Gastrocnemius medialis (tissue), 4 donors: ENCODE measurements around the gene TMTC2. TPM values are rescaled to one million over a fixed set of nuclear protein-coding genes. Genes with fewer than 3 reads are reported as not detected.

Experiments used
- ATAC-seq, 2 donors: fragments of 150-250 bp; one replicate each; pipeline ENCODE4 v1.9.1; 2016
- DNase-seq, 2 donors: peaks; one replicate each; pipeline ENCODE4 v3.0.0-alpha.2; 2019
- H3K27ac ChIP-seq, 4 donors: fragments of 200-600 bp; sonication (generic); 1 replicate in 1 of 4; 2 replicates in 3 of 4; pipeline ENCODE4 v1.5.1; 2016 to 2018; ENCODE audit warnings: mild to moderate bottlenecking in 2 of 4, moderate library complexity in 1 of 4
- H3K27me3 ChIP-seq, 3 donors: fragments of 200-600 bp; sonication (generic) in 2 of 3; 1 replicate in 1 of 3; 2 replicates in 2 of 3; pipeline versions ENCODE4 v1.5.1 to v1.6.0; 2016 to 2019; ENCODE audit warnings: mild to moderate bottlenecking in 1 of 3, moderate library complexity in 1 of 3
- H3K36me3 ChIP-seq, 2 donors: fragments of 200-600 bp; sonication (generic) in 1 of 2; one replicate each; pipeline ENCODE4 v1.5.1; 2017 to 2018
- H3K4me1 ChIP-seq, 2 donors: fragments of 200-600 bp; sonication (generic) in 1 of 2; one replicate each; pipeline ENCODE4 v1.5.1; 2016 to 2017; ENCODE audit warnings: mild to moderate bottlenecking in 2 of 2
- H3K4me3 ChIP-seq, 4 donors: fragments of 200-600 bp; sonication (generic) in 3 of 4; 1 replicate in 1 of 4; 2 replicates in 3 of 4; pipeline ENCODE4 v1.5.1; 2016 to 2019; ENCODE audit warnings: mild to moderate bottlenecking in 2 of 4
- H3K9me3 ChIP-seq, 3 donors: fragments of 200-600 bp; sonication (generic) in 2 of 3; 1 replicate in 1 of 3; 2 replicates in 2 of 3; pipeline ENCODE4 v1.5.1; 2016 to 2019
- POLR2A ChIP-seq, 2 donors: fragments of 450-650 bp; IDR thresholded peaks; one replicate each; pipeline ENCODE4 v1.6.1; 2017; ENCODE audit warnings: antibody characterized with exemption in 2 of 2, mild to moderate bottlenecking in 2 of 2, moderate library complexity in 2 of 2
- in situ Hi-C, 4 donors: fragments of 200-750 bp; cut with MboI; loops; one replicate each; pipeline versions ENCODE4 v1.15.0 to v1.8.0; 2017; ENCODE audit warnings: low sequenced_read_pairs in 4 of 4
- intact Hi-C: fragments of 100-400 bp; cut with DNase I; formaldehyde crosslinking; loops from one replicate; pipeline ENCODE4 v1.15.1; 2023; ENCODE audit warnings: low total_unique reads
- total RNA-seq, 4 donors: library from RNA; depleted of rRNA; stranded (reverse); fragments of >200 nt; gene quantifications; one replicate each; pipeline versions ENCODE4 v1.1.0 to v1.2.3, GENCODE V29; 2016
- TF ChIP-seq, protein P1 (sequence below), 5 experiments: fragments of 450-650 bp in 3 of 5; fragments of 200-600 bp in 2 of 5; sonication (generic) in 2 of 5; IDR thresholded peaks in 4 of 5; conservative IDR thresholded peaks in 1 of 5; 1 replicate in 4 of 5; 2 replicates in 1 of 5; pipeline ENCODE4 v1.5.1; 2016 to 2019; ENCODE audit warnings: antibody characterized with exemption in 5 of 5, mild to moderate bottlenecking in 3 of 5, moderate library complexity in 3 of 5

The TMTC2 gene
- total RNA-seq, 4 donors from 2014 or later, result 1.6 to 2.5 (median 1.9) TPM

DNA sequence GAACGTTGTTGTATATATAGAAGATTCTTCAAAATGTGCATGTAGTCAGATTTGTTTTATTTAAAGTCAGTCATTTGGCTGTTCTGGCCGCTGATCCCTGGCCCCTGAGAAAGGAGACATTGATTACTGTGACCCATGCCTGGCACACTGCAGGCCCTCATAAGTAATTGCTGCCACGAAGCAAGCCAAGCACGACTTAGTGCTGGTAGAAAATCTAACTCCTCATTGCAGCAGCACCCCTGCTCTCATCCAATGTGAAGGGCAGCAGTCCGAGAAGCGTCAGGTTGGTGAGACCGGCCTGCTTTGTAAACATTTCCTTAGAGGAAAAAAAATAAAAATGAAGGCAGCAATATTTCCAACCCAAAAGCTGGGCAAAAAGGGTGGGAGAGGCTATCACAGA is 22.8 kb upstream of the TMTC2 start:
- intact Hi-C loops, result no loop called here
- no peak for ATAC-seq

DNA sequence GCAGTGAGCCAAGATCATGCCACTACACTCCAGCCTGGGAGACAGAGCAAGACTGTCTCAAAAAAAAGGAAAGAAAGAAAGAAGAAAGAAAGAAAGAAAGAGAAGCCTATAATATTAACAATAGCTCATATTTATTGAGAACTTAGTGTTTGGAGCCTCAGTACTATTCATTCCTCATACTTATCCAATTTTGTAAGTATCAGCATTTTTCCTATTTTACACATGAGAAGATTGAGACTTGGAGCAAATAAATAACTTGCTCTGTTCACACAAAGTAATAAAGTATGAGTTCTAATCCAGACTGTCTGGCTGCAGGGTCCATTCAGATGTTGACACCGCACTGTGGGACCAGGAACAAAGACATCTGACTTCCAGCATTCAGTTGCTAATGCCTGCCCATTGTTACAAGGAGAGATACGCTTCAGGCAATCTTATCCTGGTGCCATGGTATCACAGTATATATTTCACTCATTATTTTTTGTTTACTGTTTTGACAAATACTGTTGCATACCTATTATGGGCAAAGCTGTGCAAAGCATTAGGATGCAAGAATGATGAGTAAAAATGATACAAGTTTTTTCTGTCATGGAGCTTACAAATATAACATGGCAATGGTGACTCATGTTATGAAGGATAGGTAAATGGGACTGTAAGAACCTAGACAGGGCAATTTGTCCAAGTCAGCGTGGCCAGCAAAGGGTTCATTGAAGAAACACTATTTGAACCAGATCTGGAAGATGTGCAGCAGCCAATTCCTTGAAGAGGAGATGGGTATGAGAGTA is 21.4 kb upstream of the TMTC2 start:
- intact Hi-C loops (no loop called here), in situ Hi-C loops (no loop called here)
- ATAC-seq (no peak), DNase-seq (no peak)
- H3K36me3 ChIP-seq, result no peaks in the 10 kb centered on the region
- no peak overlapping the region for H3K4me3 ChIP-seq
- H3K27ac ChIP-seq, result no peak overlapping the region
- TF ChIP-seq, protein P1, sequence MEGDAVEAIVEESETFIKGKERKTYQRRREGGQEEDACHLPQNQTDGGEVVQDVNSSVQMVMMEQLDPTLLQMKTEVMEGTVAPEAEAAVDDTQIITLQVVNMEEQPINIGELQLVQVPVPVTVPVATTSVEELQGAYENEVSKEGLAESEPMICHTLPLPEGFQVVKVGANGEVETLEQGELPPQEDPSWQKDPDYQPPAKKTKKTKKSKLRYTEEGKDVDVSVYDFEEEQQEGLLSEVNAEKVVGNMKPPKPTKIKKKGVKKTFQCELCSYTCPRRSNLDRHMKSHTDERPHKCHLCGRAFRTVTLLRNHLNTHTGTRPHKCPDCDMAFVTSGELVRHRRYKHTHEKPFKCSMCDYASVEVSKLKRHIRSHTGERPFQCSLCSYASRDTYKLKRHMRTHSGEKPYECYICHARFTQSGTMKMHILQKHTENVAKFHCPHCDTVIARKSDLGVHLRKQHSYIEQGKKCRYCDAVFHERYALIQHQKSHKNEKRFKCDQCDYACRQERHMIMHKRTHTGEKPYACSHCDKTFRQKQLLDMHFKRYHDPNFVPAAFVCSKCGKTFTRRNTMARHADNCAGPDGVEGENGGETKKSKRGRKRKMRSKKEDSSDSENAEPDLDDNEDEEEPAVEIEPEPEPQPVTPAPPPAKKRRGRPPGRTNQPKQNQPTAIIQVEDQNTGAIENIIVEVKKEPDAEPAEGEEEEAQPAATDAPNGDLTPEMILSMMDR (IDR thresholded peaks at IDR 0.05 in 4 of 5, conservative IDR thresholded peaks at IDR 0.05 in 1 of 5), result no peak
- TF ChIP-seq POLR2A (IDR thresholded peaks at IDR 0.05), result no peak
- no peaks in the 10 kb centered on the region for H3K4me1 ChIP-seq
- H3K27me3 ChIP-seq, result no peaks in the 10 kb centered on the region
- H3K9me3 ChIP-seq, result no peaks in the 10 kb centered on the region

More for the DNA sequence above, 22.8 kb upstream of the TMTC2 start:
- DNase-seq, result no peak
- Histone ChIP-seq H3K27me3 (no peaks in the 10 kb centered on the region), H3K4me1 (no peaks in the 10 kb centered on the region), H3K9me3 (no peaks in the 10 kb centered on the region), H3K27ac (no peak overlapping the region), H3K4me3 (no peak overlapping the region), H3K36me3 (no peaks in the 10 kb centered on the region)
- no peak for TF ChIP-seq POLR2A (IDR thresholded peaks at IDR 0.05)
- TF ChIP-seq, protein P1 (IDR thresholded peaks at IDR 0.05 in 4 of 5, conservative IDR thresholded peaks at IDR 0.05 in 1 of 5), result no peak
- in situ Hi-C loops, result no loop called here

DNA sequence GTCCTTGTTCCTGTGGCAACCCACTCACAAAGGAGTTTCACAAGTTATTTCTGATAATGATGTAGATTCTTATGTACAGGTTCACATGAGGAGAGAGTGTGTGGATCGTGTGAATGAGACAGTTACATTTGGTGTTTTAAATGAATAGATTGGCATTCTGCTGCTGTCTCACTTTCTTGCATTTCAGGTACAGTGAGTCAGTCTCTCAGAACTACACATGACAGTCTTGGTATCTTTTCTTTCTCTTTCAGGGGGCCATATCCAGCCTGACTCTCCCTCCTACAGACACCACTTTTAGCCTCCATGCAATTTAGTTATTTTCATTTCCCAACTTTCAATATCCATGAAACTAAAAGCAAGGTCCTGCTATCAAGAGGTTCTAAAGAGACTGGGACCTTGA is 19.9 kb upstream of the TMTC2 start:
- Histone ChIP-seq H3K4me3 (no peak overlapping the region), H3K27ac (no peak overlapping the region), H3K4me1 (no peaks in the 10 kb centered on the region), H3K36me3 (no peaks in the 10 kb centered on the region), H3K9me3 (no peaks in the 10 kb centered on the region), H3K27me3 (no peaks in the 10 kb centered on the region)
- TF ChIP-seq, protein P1 (IDR thresholded peaks at IDR 0.05 in 4 of 5, conservative IDR thresholded peaks at IDR 0.05 in 1 of 5), result no peak
- TF ChIP-seq POLR2A (IDR thresholded peaks at IDR 0.05), result no peak
- intact Hi-C loops (no loop called here), in situ Hi-C loops (no loop called here)
- DNase-seq, result no peak
- ATAC-seq, result no peak

DNA sequence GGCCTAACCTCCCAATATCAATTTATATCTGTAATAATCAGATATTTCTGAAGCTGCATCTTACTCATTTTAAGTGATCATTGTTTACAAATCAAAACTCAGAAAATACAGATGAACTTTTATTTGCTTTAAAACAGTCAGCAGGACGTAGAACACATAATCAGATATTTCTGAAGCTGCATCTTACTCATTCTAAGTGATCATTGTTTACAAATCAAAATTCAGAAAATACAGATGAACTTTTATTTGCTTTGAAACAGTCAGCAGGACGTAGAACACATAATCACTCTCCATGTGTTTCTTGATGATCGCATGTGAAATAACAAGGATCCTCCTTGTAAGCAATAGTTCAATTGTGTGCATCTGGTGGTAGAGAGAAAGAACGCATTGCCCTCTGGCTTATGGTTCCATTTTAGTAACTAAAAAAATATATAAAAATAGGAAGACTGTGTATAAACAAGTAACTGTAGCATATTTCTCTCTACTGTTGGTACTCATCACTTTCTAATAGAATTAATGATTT is 15.0 kb upstream of the TMTC2 start:
- intact Hi-C loops (no loop called here), in situ Hi-C loops (no loop called here)
- TF ChIP-seq POLR2A (IDR thresholded peaks at IDR 0.05), result no peak
- TF ChIP-seq, protein P1 (IDR thresholded peaks at IDR 0.05 in 4 of 5, conservative IDR thresholded peaks at IDR 0.05 in 1 of 5), result no peak
- Histone ChIP-seq H3K4me1 (no peaks in the 10 kb centered on the region), H3K4me3 (no peak overlapping the region), H3K27me3 (no peaks in the 10 kb centered on the region), H3K9me3 (no peaks in the 10 kb centered on the region), H3K36me3 (no peaks in the 10 kb centered on the region), H3K27ac (no peak overlapping the region)
- no peak for ATAC-seq
- no peak for DNase-seq
